NCI-H187 (cell line): ENCODE results near the gene MSANTD2.
"Not testable (repeated sequence)": the region's sequence is repeated elsewhere in the genome, so short reads cannot be mapped to it uniquely, and the experiment has no call there.

Source experiments
- DNase-seq, 2 experiments: peaks; one replicate each; lab custom pipeline; 2025; lab: John Stamatoyannopoulos, UW

MSANTD2 gene

GRCh38 chr11:124776865-124777645, 23.2 kb downstream of the MSANTD2 start:
- no peak for DNase-seq

GRCh38 chr11:124770959-124771358, 29.2 kb downstream of the MSANTD2 start:
- DNase-seq: not testable (repeated sequence)

GRCh38 chr11:124769806-124770774, 30.1 kb downstream of the MSANTD2 start:
- DNase-seq: no peak

- no peak for DNase-seq
Measured at GRCh38 chr11:124768914-124769313, 31.3 kb downstream of the MSANTD2 start.

DNA sequence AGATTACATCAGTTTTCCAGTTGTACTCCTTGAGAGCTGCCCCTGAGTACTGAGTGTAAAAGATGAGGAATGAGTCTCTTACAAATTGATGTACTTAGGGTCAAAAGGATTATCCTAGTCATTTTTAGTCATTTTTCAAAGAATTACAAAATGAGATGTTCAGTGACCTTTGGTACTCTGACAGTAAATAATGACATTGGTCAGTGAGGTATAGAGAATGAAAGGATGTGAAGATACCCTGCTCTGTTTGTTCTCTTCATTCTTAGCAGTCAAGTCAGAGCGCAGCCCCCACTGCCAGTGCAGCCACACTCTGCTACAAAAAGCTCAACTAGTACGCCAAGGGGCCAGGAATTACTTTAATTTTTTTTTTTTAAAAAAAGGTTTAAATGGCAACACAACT, 34.0 kb downstream of the MSANTD2 start:
- no peak for DNase-seq

DNA sequence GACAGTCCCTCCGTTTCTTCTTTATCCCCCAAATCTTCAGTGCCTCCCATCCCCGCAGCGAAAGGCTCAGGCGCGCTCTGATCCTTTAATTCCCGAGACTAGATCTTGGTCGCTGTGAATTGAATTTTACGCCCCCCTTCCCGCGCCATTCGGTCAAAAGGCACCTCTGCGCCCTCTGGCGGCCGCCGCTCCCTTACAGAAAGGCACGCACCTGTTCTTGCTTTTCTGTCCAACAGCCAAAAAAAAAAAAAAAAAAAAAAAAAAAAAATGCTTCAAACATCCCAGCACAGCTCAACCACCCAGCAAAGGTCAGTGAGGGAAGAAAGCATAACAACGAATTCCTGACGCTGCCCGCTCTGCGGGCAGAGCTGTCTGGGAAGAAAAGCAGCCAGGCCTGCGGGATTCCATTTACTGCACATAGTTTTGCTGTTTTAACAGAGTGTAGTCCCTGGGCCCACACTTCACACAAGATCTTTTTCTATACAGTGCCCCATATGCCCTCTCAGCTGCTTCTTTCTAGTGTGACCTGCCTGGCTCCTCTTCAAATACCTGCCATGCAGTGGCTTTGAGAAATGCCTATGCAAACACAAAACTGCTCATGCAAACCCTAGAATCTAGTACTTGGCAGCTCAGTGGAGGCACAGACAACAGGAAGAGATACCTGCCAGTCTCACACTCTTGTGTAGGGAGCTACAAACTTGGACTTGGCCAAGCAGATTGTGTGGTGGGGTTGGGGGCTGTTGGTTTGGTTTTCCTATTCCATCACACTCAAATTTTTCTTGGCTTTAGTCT, 36.9 kb downstream of the MSANTD2 start:
- peak in 1 of 2 experiments; percentile 20 for DNase-seq

- DNase-seq: no peak
Measured at GRCh38 chr11:124762624-124763155, 37.5 kb downstream of the MSANTD2 start.

DNA sequence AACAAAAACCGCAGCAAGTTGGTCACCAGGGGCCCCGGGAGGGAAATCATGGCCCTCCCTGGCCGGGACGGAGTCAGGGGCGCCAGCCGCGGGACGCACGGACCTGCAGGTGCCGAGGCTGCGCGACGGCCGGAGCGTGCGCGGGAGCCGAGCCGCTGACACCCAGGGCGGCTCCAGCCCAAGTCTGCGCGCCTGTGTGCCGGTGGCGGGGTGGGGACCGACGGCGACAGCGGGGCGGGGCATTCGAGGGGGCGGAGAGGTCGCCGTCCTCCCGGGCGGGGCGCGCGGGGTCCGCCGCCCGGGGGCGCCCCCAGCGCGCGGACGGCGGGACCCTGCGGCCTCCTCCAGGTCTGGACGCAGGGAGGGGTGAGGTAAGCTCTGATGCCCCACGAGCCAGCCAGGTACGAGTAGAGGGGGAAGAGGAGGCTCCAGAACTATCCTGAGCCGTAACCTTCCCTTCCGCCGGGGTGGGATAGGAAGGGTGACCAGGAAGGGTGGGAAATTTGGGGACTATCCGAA, 38.0 kb downstream of the MSANTD2 start, which contains the start of gene ESAM:
TSS of gene ESAM (minus strand) at position 186 of the 519 bp plus-strand sequence. CDS start at position 50, 136 bp downstream.
- no peak for DNase-seq

GRCh38 chr11:124761301-124762104, 38.7 kb downstream of the MSANTD2 start:
- DNase-seq: no peak

- DNase-seq: no peak
Measured at GRCh38 chr11:124760806-124761205, 39.4 kb downstream of the MSANTD2 start.

GRCh38 chr11:124760205-124760652, 40.0 kb downstream of the MSANTD2 start:
- no peak for DNase-seq

- DNase-seq: no peak
Measured at GRCh38 chr11:124759266-124760204, 40.7 kb downstream of the MSANTD2 start.

DNA sequence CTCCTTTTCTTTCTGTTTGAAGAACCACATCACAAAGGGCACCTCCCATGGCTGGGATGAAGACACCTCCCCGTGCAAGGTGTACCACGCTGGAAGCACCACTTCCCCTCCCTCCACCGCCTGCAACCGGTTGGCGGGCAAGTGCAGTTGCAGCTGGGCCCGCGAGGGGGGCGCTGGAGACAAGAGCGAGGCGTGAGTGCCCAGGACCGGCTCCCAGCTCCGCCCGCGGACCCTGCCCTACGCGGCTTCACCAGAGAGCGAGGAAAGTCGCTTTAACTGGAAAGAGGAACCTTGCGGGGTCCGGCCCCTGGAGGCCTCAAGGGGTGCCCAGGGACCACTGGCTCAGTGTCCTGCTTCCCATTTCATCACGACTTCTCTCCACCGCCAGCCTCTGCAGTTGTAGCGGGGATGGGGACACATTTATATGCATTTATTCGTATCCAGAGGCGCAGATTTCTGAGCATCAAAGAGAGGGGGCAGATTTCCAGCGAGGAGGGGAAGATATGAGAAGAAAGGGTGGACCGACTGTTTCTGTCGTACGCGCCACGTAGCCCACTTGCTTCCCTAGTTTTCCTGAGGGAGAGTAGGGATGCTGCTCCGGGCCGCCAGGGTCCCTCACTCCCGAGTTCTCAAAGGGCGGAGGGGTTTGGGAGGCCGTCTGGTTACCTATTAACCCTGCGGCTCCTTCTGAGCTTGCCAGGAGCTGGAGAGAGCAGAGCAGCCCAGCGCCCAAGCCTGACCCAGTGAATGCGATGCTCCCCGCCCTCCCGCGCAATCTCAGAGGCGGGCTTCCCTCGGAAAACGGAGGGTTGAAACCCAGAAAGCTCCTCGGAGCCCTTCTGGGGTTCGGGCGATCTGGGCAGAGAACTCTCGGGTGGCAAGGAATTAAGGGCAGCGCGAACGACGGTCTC, 41.6 kb downstream of the MSANTD2 start:
- no peak for DNase-seq

- no peak for DNase-seq
Measured at GRCh38 chr11:124757320-124757719, 42.9 kb downstream of the MSANTD2 start.

- no peak for DNase-seq
Measured at GRCh38 chr11:124756753-124757227, 43.4 kb downstream of the MSANTD2 start.

DNA sequence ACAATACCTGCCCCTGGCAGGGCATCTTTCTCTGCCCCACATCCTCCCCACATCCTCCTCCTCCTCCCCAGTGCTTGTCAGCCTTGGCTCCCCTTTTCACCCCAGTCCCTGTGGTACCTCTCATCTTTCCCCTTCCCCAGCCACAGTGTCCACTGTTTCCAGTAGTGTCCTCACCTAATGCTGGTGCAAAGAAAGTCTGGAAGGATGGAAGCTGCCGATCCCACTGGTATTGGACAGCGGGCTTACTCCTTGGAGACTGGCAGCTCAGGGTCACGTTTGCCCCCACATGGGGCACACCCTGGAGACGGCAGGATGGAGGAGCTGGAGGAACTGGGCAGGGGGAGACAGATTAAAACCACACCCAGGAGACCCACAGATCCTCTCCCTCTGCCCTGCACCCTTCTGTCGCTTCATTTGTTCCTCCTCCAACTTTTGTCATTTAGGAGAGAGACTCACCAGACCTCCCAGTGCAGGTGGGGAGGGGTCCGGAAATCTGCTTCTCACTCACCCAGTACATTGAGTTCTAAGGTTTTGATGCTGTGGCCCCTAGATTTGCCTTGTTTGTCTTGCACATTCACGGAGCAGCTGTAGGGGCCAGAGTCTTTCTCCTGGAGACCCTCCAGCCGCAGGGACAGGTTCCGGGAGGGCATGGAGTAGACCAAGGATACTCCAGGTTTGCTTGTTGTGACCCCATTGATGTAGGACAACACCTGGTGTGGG, 44.0 kb downstream of the MSANTD2 start:
- no peak for DNase-seq

DNA sequence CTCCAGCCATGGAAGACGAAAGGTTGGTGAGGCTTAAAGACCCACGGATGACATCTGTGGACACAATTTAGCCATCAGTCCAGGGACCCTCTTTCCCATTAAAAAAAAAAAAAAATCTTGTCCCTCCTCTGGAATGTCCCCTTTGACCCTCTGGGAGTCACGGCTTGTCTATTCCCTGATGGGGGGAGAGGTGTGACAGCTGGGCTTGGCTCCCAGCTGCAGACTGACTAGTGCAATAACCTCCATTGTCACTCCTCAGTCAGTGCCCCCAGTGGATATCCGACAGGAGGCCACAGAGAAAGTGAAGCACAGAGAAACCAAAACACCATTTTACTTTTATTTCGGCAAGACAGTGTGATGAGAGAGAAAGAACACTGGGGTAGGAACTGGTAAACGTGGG, 45.5 kb downstream of the MSANTD2 start:
- DNase-seq: no peak
